Stimulated activated CD4-positive, alpha-beta T cell treated with anti-CD3 and anti-CD28 coated beads, Interleukin-4, amount 100 ng/mL, for 48 hours (primary cell): ENCODE data around the gene STAM2.
"Not testable (repeated sequence)": the region's sequence is repeated elsewhere in the genome, so short reads cannot be mapped to it uniquely, and the experiment has no call there.

Experiments used
- DNase-seq, 2 donors: peaks; one replicate each; pipeline ENCODE4 v3.0.0-alpha.2; 2020; ENCODE audit warnings: low read depth in 2 of 2

Gene STAM2

GRCh38 chr2:152107140-152107539 lies 68.4 kb downstream of the STAM2 start:
- not testable (repeated sequence) for DNase-seq

DNA sequence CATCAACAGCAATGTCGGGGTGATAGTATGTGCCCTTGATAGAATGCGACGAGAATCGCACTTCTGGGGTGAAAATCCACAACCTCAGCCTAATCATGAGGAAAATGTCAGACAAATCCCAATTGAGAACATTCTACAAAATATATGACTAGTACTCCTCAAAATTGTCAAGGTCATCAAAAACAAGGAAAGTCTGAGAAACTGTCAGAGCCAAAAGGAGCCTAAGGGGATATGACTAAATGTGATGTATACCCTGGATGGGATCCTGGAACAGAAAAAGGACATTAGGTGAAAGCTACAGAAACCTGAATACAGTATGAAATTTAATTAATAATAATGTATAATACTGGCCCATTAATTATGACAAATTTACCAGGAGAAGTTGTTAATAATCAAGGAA lies 69.1 kb downstream of the STAM2 start:
- no peak for DNase-seq

GRCh38 chr2:152103271-152103670 lies 72.3 kb downstream of the STAM2 start:
- DNase-seq = no peak

- no peak for DNase-seq
Measured at GRCh38 chr2:152100961-152101360, 74.6 kb downstream of the STAM2 start.

- DNase-seq = no peak
Measured at GRCh38 chr2:152099367-152100050, 76.1 kb downstream of the STAM2 start.

GRCh38 chr2:152098496-152099366 lies 76.8 kb downstream of the STAM2 start, which contains the start of gene CACNB4:
Gene CACNB4, minus strand, starts transcription at chr2:152099044.
- DNase-seq = no peak

- DNase-seq = no peak
Measured at GRCh38 chr2:152097801-152098495, 77.6 kb downstream of the STAM2 start.

DNA sequence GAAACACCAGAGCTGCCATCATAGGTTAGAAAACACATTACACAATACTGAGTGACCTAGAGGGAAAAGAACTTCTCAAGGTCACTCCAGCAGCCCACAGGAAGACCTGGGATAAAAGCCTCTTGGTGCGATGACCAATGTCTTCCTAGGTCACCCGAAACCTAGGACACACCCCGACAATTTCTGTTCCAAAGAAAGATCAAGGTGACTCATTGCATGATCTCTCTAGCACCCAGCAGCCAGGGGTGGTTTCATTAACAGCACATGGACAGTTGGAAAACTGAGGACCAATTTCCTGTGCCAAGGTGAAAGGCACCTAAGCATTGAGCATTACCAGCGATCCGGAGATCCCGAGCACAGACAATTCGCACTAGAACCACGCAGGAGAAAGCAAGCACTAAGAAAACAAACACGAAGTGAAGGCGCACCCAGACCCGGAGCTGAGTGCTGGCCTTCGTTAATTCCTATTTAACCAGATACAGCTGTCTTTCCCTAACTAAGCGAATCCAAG lies 78.2 kb downstream of the STAM2 start:
- DNase-seq = no peak

DNA sequence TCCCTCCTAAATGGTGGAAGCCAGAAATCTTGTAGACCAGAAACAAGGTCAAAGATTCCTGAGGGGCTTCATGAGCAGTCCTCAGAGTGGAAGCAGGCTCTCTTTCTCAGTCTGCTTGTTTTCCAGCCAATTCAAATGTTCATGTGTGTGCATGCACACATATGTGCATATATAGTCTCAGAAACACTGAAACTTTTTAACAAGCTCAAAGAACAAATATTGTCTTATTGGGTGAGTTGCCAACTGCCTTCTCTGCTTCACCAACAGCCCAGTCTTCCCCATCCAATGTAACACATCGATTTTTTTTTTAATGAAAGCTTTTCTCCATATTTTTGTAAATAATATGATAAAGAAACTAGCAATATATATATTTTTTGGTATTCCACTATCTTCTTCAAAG lies 80.4 kb downstream of the STAM2 start:
- no peak for DNase-seq

DNA sequence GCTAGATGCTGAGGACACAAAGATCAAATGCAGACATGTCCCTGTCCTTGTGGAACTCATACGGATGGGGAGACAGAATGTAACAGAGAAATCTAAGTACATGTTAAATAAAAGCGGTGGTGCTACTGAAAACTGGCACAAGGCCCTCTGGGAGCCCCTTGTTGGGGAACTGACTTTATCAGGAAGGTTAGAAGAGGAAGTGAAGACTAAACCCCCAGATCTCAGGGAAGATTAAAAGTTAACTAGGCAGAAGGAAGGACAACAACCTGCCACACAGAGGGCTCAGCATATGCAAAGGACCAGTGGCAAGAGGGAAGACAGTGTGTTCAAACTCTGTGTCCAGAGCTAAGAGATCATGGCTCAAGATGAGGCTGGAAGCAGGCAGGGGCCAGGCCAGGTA lies 81.5 kb downstream of the STAM2 start:
- no peak for DNase-seq

- no peak for DNase-seq
Measured at GRCh38 chr2:152093464-152093863, 82.1 kb downstream of the STAM2 start.

GRCh38 chr2:152092095-152092494 lies 83.5 kb downstream of the STAM2 start:
- DNase-seq = no peak

DNA sequence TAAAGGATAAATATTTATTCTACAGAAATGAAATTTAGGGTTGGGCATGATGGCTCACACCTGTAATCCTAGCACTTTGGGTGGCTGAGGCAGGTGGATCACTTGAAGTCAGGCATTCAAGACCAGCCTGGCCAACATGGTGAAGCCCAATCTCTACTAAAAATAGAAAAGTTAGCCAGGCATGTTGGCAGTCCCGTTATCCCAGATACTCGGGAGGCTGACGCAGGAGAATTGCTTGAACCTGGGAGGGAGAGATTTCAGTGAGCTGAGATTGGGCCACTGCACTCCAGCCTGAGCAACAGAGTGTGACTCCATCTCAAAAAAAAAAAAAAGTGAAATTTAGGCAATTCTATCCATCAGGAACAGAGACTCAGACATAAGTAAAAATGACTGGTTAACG lies 84.8 kb downstream of the STAM2 start:
- DNase-seq = not testable (repeated sequence)

- DNase-seq = no peak
Measured at GRCh38 chr2:152089238-152089637, 86.3 kb downstream of the STAM2 start.

DNA sequence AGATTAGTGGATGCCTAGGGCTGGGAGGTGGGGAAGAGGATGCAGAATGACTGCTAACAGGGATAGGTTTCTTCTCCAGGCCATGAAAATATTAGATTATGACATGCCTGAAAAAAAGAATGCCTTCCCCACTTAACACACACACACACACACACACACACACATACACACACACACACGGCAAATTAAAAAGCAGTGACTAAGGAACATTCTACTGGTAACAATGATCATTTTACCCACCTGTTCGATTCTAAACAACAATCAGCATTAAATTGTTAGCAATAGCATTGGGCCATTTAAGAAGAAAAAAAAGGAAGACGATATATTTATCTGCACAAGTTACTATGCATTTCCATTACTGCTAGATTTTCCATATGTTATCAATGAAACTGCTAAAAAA lies 87.6 kb downstream of the STAM2 start:
- DNase-seq = no peak

- DNase-seq = no peak
Measured at GRCh38 chr2:152086231-152086630, 89.3 kb downstream of the STAM2 start.

GRCh38 chr2:152084076-152084475 lies 91.5 kb downstream of the STAM2 start:
- DNase-seq = no peak

GRCh38 chr2:152083202-152083875 lies 92.2 kb downstream of the STAM2 start:
- DNase-seq = no peak

GRCh38 chr2:152078662-152079061 lies 96.9 kb downstream of the STAM2 start:
- DNase-seq = no peak

GRCh38 chr2:152078023-152078422 lies 97.5 kb downstream of the STAM2 start:
- DNase-seq = no peak

DNA sequence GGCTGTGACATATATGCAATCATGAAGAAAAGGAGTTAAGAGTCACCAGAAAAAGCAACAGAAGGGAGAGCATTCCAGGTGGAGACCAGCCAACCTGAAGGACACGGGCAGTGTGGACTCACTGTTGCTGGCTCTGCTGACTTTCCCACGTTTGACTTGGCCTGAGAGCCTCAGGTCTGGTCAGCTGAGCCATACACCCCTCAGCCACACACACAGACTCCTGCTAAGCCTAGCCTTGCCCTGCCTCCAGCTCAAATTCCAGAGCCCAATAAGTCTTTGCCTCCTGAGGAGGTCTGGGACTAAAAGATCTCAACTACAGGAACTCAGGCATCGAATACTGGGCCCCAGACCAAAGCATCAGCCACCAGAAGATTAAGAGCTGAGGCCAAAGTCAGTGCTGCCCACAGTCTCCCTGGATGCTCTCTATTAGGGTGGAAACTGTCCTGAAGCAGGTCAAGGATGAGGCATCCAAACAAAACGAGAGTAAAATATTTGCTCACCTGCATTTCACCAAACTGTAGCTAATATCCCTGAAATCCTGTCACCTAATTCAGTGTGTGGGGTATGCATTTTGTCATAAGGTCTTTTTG lies 100.0 kb downstream of the STAM2 start:
- DNase-seq = no peak
